22Rv1 (cell line): ENCODE data around the gene UBXN2A.

Experiments used
- ZFX ChIP-seq: fragments of 450-650 bp; IDR thresholded peaks from 2 replicates; pipeline ENCODE4 v1.6.1; 2017; ENCODE audit warnings: antibody characterized with exemption, borderline replicate concordance
- TF ChIP-seq, protein P1 (sequence below): fragments of 450-650 bp; IDR thresholded peaks from 2 replicates; pipeline ENCODE4 v1.5.1; 2017; ENCODE audit warnings: mild to moderate bottlenecking

DNA sequence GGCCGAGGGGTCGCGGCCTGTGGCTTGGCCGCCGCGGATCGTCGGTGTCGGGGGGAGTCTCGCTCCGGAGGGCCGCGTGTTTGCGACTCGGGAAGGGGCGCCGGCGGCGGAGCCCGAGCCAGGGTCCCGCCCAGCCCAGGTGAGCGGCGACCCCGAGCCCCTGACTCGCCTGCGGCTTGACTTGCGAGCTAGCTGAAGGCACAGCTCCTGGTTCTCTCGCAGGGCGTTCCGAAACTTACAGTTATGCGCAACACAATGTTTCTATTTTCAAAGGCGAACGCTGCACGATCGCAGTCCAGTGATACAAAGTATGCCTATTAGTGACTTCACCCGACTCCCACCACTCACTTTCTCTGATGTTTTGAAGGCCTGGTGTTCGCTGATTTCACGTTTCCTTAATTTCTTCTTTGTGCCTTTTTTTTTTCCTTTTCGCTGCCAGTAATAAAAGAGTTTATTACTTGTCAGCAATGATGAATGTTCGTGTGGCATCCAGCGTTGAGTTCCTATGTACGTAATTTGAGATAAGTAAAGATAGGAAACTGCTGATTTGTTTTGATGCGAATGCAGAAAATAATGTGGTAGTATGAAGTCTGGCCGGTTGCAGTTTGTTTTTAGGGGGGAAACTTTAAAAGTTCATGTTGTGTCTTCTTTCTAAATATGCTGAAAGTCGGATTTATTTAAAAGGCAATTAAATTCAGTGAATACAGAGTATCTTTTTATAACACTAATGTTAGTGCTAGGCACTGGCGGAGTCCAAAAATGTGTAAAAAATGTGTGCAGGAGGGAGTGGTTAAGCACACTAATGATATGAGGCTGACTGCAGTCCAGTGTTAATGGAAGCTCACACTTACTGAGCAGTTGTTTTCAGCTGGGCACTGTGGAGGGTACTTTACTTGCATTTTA lies 706 bp downstream of the UBXN2A start:
- TF ChIP-seq, protein P1, sequence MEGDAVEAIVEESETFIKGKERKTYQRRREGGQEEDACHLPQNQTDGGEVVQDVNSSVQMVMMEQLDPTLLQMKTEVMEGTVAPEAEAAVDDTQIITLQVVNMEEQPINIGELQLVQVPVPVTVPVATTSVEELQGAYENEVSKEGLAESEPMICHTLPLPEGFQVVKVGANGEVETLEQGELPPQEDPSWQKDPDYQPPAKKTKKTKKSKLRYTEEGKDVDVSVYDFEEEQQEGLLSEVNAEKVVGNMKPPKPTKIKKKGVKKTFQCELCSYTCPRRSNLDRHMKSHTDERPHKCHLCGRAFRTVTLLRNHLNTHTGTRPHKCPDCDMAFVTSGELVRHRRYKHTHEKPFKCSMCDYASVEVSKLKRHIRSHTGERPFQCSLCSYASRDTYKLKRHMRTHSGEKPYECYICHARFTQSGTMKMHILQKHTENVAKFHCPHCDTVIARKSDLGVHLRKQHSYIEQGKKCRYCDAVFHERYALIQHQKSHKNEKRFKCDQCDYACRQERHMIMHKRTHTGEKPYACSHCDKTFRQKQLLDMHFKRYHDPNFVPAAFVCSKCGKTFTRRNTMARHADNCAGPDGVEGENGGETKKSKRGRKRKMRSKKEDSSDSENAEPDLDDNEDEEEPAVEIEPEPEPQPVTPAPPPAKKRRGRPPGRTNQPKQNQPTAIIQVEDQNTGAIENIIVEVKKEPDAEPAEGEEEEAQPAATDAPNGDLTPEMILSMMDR: no peak
- no peak for TF ChIP-seq ZFX
